ENCODE measurements around the gene CPSF3.

Gene CPSF3

GRCh38 chr2:9401646-9402371 is 21.6 kb upstream of the CPSF3 start:
- Histone ChIP-seq H3K4me3 (ENCODE audit: low read length, poor library complexity, severe bottlenecking) (no peak overlapping the region), H3K9me2 (replicated peaks; ENCODE audit: low read depth, low read length) (no peaks in the 10 kb centered on the region), H3K4me1 (ENCODE audit: insufficient read depth, low read length, poor library complexity, severe bottlenecking) (peaks cover 7% of the 10 kb centered on the region), H3F3A (ENCODE audit: low read depth) (peaks cover 3% of the 10 kb centered on the region; the same call in 1 of the 2 replicates), H3K9ac (ENCODE audit: low read depth, low read length, poor library complexity, severe bottlenecking) (no peak overlapping the region), H2AFZ (ENCODE audit: low read length) (no peak overlapping the region), H3K79me2 (ENCODE audit: insufficient read depth, low read length) (no peaks in the 10 kb centered on the region), H3K36me3 (ENCODE audit: insufficient read depth, low read length) (peaks cover 8% of the 10 kb centered on the region; the same call in 1 of the 2 replicates), H3K9me3 (ENCODE audit: insufficient read depth, low read depth, low read length) (no peaks in the 10 kb centered on the region), H3K27me3 (ENCODE audit: insufficient read depth, low read length, poor library complexity, severe bottlenecking) (no peaks in the 10 kb centered on the region), H3K4me2 (ENCODE audit: low read depth, low read length, poor library complexity, severe bottlenecking) (no peak overlapping the region), H4K20me1 (ENCODE audit: insufficient read depth, low read length, poor library complexity, severe bottlenecking) (no peaks in the 10 kb centered on the region)
- TF ChIP-seq EZH2phosphoT487 (IDR thresholded peaks at IDR 0.05; ENCODE audit: borderline replicate concordance) (no peak), CTCF (conservative IDR thresholded peaks at IDR 0.05; ENCODE audit: low read length) (no peak)

- Histone ChIP-seq H3K27me3 (ENCODE audit: insufficient read depth, low read length, poor library complexity, severe bottlenecking) (no peaks in the 10 kb centered on the region), H3K4me1 (ENCODE audit: insufficient read depth, low read length, poor library complexity, severe bottlenecking) (peaks cover 7% of the 10 kb centered on the region), H3K9me3 (ENCODE audit: insufficient read depth, low read depth, low read length) (no peaks in the 10 kb centered on the region), H3K4me3 (ENCODE audit: low read length, poor library complexity, severe bottlenecking) (no peak overlapping the region), H2AFZ (ENCODE audit: low read length) (no peak overlapping the region), H3F3A (ENCODE audit: low read depth) (peaks cover 3% of the 10 kb centered on the region; the same call in 1 of the 2 replicates), H3K79me2 (ENCODE audit: insufficient read depth, low read length) (no peaks in the 10 kb centered on the region), H4K20me1 (ENCODE audit: insufficient read depth, low read length, poor library complexity, severe bottlenecking) (no peaks in the 10 kb centered on the region), H3K9me2 (replicated peaks; ENCODE audit: low read depth, low read length) (no peaks in the 10 kb centered on the region), H3K36me3 (ENCODE audit: insufficient read depth, low read length) (peaks cover 8% of the 10 kb centered on the region; the same call in 1 of the 2 replicates), H3K9ac (ENCODE audit: low read depth, low read length, poor library complexity, severe bottlenecking) (no peak overlapping the region), H3K4me2 (ENCODE audit: low read depth, low read length, poor library complexity, severe bottlenecking) (no peak overlapping the region)
- TF ChIP-seq CTCF (conservative IDR thresholded peaks at IDR 0.05; ENCODE audit: low read length): no peak
- no peak for TF ChIP-seq EZH2phosphoT487 (IDR thresholded peaks at IDR 0.05; ENCODE audit: borderline replicate concordance)
Observed at GRCh38 chr2:9403924-9404323, 19.5 kb upstream of the CPSF3 start.

GRCh38 chr2:9404451-9404850 is 19.0 kb upstream of the CPSF3 start:
- no peaks in the 10 kb centered on the region for H3K9me2 ChIP-seq (replicated peaks; ENCODE audit: low read depth, low read length)
- H3K4me1 ChIP-seq (ENCODE audit: insufficient read depth, low read length, poor library complexity, severe bottlenecking): peaks cover 5% of the 10 kb centered on the region
- no peak overlapping the region for H3K4me3 ChIP-seq (ENCODE audit: low read length, poor library complexity, severe bottlenecking)
- no peaks in the 10 kb centered on the region for H3K27me3 ChIP-seq (ENCODE audit: insufficient read depth, low read length, poor library complexity, severe bottlenecking)
- no peak overlapping the region for H2AFZ ChIP-seq (ENCODE audit: low read length)
- H3K4me2 ChIP-seq (ENCODE audit: low read depth, low read length, poor library complexity, severe bottlenecking): no peak overlapping the region
- H3F3A ChIP-seq (ENCODE audit: low read depth): peaks cover 3% of the 10 kb centered on the region; the same call in 1 of the 2 replicates
- TF ChIP-seq EZH2phosphoT487 (IDR thresholded peaks at IDR 0.05; ENCODE audit: borderline replicate concordance): no peak
- no peak for TF ChIP-seq CTCF (conservative IDR thresholded peaks at IDR 0.05; ENCODE audit: low read length)
- no peaks in the 10 kb centered on the region for H3K79me2 ChIP-seq (ENCODE audit: insufficient read depth, low read length)
- H4K20me1 ChIP-seq (ENCODE audit: insufficient read depth, low read length, poor library complexity, severe bottlenecking): no peaks in the 10 kb centered on the region
- H3K9ac ChIP-seq (ENCODE audit: low read depth, low read length, poor library complexity, severe bottlenecking): no peak overlapping the region
- peaks cover 10% of the 10 kb centered on the region; the same call in 1 of the 2 replicates for H3K36me3 ChIP-seq (ENCODE audit: insufficient read depth, low read length)
- H3K9me3 ChIP-seq (ENCODE audit: insufficient read depth, low read depth, low read length): no peaks in the 10 kb centered on the region
